Endodermal cell (in vitro differentiated cells): ENCODE results near the gene GID8. TPM values are rescaled to one million over a fixed set of nuclear protein-coding genes. Genes with fewer than 3 reads are reported as not detected.

Experiments used
- DNase-seq: peaks from one replicate; pipeline ENCODE4 v3.0.0-alpha.2; 2017
- H3K27ac ChIP-seq: 2 replicates; pipeline ENCODE4 v1.5.1; 2013; ENCODE audit warnings: mild to moderate bottlenecking, low read depth, low read length, moderate library complexity
- H3K27me3 ChIP-seq: 2 replicates; pipeline ENCODE4 v1.6.1; 2013; ENCODE audit warnings: mild to moderate bottlenecking, low read length, moderate library complexity; ENCODE audit not compliant: insufficient read depth, control insufficient read depth, poor library complexity, severe bottlenecking
- H3K36me3 ChIP-seq: 2 replicates; pipeline ENCODE4 v1.7.0; 2013; ENCODE audit warnings: mild to moderate bottlenecking, low read length, moderate library complexity; ENCODE audit not compliant: control insufficient read depth, insufficient read depth
- H3K4me1 ChIP-seq: one replicate; pipeline ENCODE4 v1.7.0; 2013; ENCODE audit warnings: low read length; ENCODE audit not compliant: control insufficient read depth, insufficient read depth
- H3K4me3 ChIP-seq: 2 replicates; pipeline ENCODE4 v1.5.1; 2013; ENCODE audit warnings: mild to moderate bottlenecking, low read length, moderate library complexity
- H3K9ac ChIP-seq: 2 replicates; pipeline ENCODE4 v1.6.1; 2013; ENCODE audit warnings: mild to moderate bottlenecking, low read length, moderate library complexity; ENCODE audit not compliant: poor library complexity, severe bottlenecking; ENCODE audit errors: extremely low read depth
- H3K9me3 ChIP-seq: 2 replicates; pipeline ENCODE4 v1.6.1; 2013; ENCODE audit warnings: mild to moderate bottlenecking, low read length, moderate library complexity; ENCODE audit not compliant: control insufficient read depth
- H3K27ac Mint-ChIP-seq: 2 replicates; pipeline ENCODE4 v1.8.0; 2020; ENCODE audit warnings: mixed read lengths
- H3K27me3 Mint-ChIP-seq: 2 replicates; pipeline ENCODE4 v1.8.0; 2021; ENCODE audit warnings: mild to moderate bottlenecking, mixed read lengths; ENCODE audit not compliant: insufficient read depth
- H3K36me3 Mint-ChIP-seq: 2 replicates; pipeline ENCODE4 v1.8.0; 2020; ENCODE audit warnings: low read depth, mixed read lengths
- H3K4me1 Mint-ChIP-seq: 2 replicates; pipeline ENCODE4 v1.8.0; 2020; ENCODE audit warnings: mixed read lengths
- H3K4me3 Mint-ChIP-seq: 2 replicates; pipeline ENCODE4 v1.8.0; 2020; ENCODE audit warnings: mild to moderate bottlenecking, moderate library complexity, mixed read lengths
- H3K9me3 Mint-ChIP-seq: 2 replicates; pipeline ENCODE4 v1.8.0; 2020; ENCODE audit warnings: mild to moderate bottlenecking, mixed read lengths
- CTCF ChIP-seq: fragments of 200-600 bp; sonication (generic); conservative IDR thresholded peaks from 2 replicates; pipeline ENCODE4 v1.5.0; 2021; ENCODE audit warnings: antibody characterized with exemption, mild to moderate bottlenecking
- WGBS, 2 experiments: methylation state at CpG; one replicate each; pipeline versions ENCODE4 v1.1.5 to v1.1.7; 2013; ENCODE audit warnings: missing lambda C conversion rate in 2 of 2, mixed read lengths in 1 of 2; ENCODE audit not compliant: insufficient coverage in 1 of 2, insufficient read length in 1 of 2; 5-methylcytosine and 5-hydroxymethylcytosine counted together
- total RNA-seq, 2 donors: library from RNA; stranded (reverse); fragmentation: NEBNext Ultra II Directional in 1 of 2; extraction: Animal tissue kit (Norgen Biotek cat#: 25700) in 1 of 2; gene quantifications; 2 replicates in 1 of 2; 3 replicates in 1 of 2; pipeline ENCODE4 v1.2.1, GENCODE V29; 2021

GID8 gene
- total RNA-seq, 2 donors from 2014 or later, result 51.5 to 52.1 TPM

- peak overlapping the region; percentile 90 for H3K4me3 ChIP-seq
- H3K36me3 ChIP-seq, result peaks cover 15% of the 10 kb centered on the region
- Mint-ChIP-seq H3K27me3 (no peaks in the 10 kb centered on the region), H3K27ac (peak overlapping the region; percentile 99), H3K4me1 (peaks cover 37% of the 10 kb centered on the region), H3K9me3 (no peaks in the 10 kb centered on the region), H3K36me3 (peaks cover 6% of the 10 kb centered on the region), H3K4me3 (peak overlapping the region; percentile 91)
- peak overlapping the region; percentile 92 for H3K9ac ChIP-seq
- H3K27me3 ChIP-seq, result no peaks in the 10 kb centered on the region
- peak; percentile 89 for DNase-seq
- 33 to 45% methylated on average over 5 to 14 of the region's 14 CpGs for WGBS, 2 experiments
- no peak for TF ChIP-seq CTCF
- H3K4me1 ChIP-seq, result peaks cover 9% of the 10 kb centered on the region
- peak overlapping the region; percentile 66 for H3K27ac ChIP-seq
- H3K9me3 ChIP-seq, result no peaks in the 10 kb centered on the region
Observed at GRCh38 chr20:62928246-62928939, 9.6 kb upstream of the GID8 start.

GRCh38 chr20:62929051-62929538 is 8.9 kb upstream of the GID8 start:
- H3K27me3 Mint-ChIP-seq, result no peaks in the 10 kb centered on the region
- peaks cover 22% of the 10 kb centered on the region for H3K36me3 ChIP-seq
- H3K4me3 Mint-ChIP-seq, result peak overlapping the region; percentile 91
- 4 to 28% methylated on average over 15 to 44 of the region's 44 CpGs for WGBS, 2 experiments
- H3K9me3 Mint-ChIP-seq, result no peaks in the 10 kb centered on the region
- peaks cover 35% of the 10 kb centered on the region for H3K4me1 Mint-ChIP-seq
- H3K9me3 ChIP-seq, result no peaks in the 10 kb centered on the region
- peak overlapping the region; percentile 92 for H3K9ac ChIP-seq
- no peaks in the 10 kb centered on the region for H3K27me3 ChIP-seq
- H3K4me1 ChIP-seq, result peaks cover 9% of the 10 kb centered on the region
- peaks cover 6% of the 10 kb centered on the region for H3K36me3 Mint-ChIP-seq
- H3K27ac ChIP-seq, result peak overlapping the region; percentile 66
- H3K27ac Mint-ChIP-seq, result peak overlapping the region; percentile 99
- peak; percentile 96 for DNase-seq
- peak overlapping the region; percentile 90 for H3K4me3 ChIP-seq
- TF ChIP-seq CTCF, result no peak

GRCh38 chr20:62931464-62931863 is 6.5 kb upstream of the GID8 start:
- peak; percentile 53 for DNase-seq
- Histone ChIP-seq H3K9me3 (no peaks in the 10 kb centered on the region), H3K27me3 (no peaks in the 10 kb centered on the region), H3K36me3 (peaks cover 39% of the 10 kb centered on the region), H3K4me1 (peaks cover 9% of the 10 kb centered on the region), H3K9ac (no peak overlapping the region), H3K4me3 (no peak overlapping the region), H3K27ac (no peak overlapping the region)
- Mint-ChIP-seq H3K9me3 (no peaks in the 10 kb centered on the region), H3K36me3 (peaks cover 6% of the 10 kb centered on the region), H3K4me1 (peaks cover 27% of the 10 kb centered on the region), H3K4me3 (no peak overlapping the region), H3K27me3 (no peaks in the 10 kb centered on the region), H3K27ac (no peak overlapping the region)
- TF ChIP-seq CTCF, result no peak
- 91 to 96% methylated on average over 5 to 9 of the region's 9 CpGs for WGBS, 2 experiments
